Cardiac muscle cell (in vitro differentiated cells and primary cell): ENCODE measurements around the gene NXPH4. TPM values are rescaled to one million over a fixed set of nuclear protein-coding genes. Genes with fewer than 3 reads are reported as not detected.

Experiments used
- DNase-seq, 2 donors: peaks; one replicate each; pipeline versions ENCODE4 v3.0.0 to v3.0.0-alpha.2; 2010 to 2017; ENCODE audit warnings: low read depth in 1 of 2, low spot score in 1 of 2
- H3K27ac ChIP-seq: fragments of 200-600 bp; sonication (generic); 2 replicates; pipeline ENCODE4 v1.5.1; 2016
- H3K27me3 ChIP-seq: fragments of 200-600 bp; sonication (generic); 2 replicates; pipeline ENCODE4 v1.6.0; 2016; ENCODE audit warnings: control low read depth
- H3K36me3 ChIP-seq: fragments of 200-600 bp; sonication (generic); 2 replicates; pipeline ENCODE4 v1.5.1; 2016; ENCODE audit warnings: control low read depth
- H3K4me1 ChIP-seq: fragments of 200-600 bp; sonication (generic); 2 replicates; pipeline ENCODE4 v1.8.1; 2017; ENCODE audit warnings: low read depth, mild to moderate bottlenecking, mixed run types
- H3K4me3 ChIP-seq: fragments of 200-600 bp; sonication (generic); 2 replicates; pipeline ENCODE4 v1.5.1; 2016; ENCODE audit warnings: mild to moderate bottlenecking
- H3K9me3 ChIP-seq: fragments of 200-600 bp; sonication (generic); 2 replicates; pipeline ENCODE4 v1.5.1; 2017; ENCODE audit warnings: low read depth, mild to moderate bottlenecking, control low read depth
- polyA plus RNA-seq: library from polyadenylated mRNA; unstranded; fragments of >200 nt; fragmentation: Nextera tagmentation; extraction: Ambion mirVana; gene quantifications from 2 replicates; pipeline ENCODE4 v1.2.1, GENCODE V29; 2016
- total RNA-seq: library from RNA; depleted of rRNA; stranded (reverse); fragments of >200 nt; gene quantifications from 2 replicates; pipeline ENCODE4 v1.2.3, GENCODE V29; 2016
- TF ChIP-seq, protein P1 (sequence below): IDR thresholded peaks from 2 replicates; pipeline ENCODE4 v1.5.1; 2012; ENCODE audit warnings: low read depth, mild to moderate bottlenecking, low read length

Gene NXPH4
- total and polyA plus RNA-seq, 2 experiments from 2014 or later, result 0.61 to 0.80 TPM

DNA sequence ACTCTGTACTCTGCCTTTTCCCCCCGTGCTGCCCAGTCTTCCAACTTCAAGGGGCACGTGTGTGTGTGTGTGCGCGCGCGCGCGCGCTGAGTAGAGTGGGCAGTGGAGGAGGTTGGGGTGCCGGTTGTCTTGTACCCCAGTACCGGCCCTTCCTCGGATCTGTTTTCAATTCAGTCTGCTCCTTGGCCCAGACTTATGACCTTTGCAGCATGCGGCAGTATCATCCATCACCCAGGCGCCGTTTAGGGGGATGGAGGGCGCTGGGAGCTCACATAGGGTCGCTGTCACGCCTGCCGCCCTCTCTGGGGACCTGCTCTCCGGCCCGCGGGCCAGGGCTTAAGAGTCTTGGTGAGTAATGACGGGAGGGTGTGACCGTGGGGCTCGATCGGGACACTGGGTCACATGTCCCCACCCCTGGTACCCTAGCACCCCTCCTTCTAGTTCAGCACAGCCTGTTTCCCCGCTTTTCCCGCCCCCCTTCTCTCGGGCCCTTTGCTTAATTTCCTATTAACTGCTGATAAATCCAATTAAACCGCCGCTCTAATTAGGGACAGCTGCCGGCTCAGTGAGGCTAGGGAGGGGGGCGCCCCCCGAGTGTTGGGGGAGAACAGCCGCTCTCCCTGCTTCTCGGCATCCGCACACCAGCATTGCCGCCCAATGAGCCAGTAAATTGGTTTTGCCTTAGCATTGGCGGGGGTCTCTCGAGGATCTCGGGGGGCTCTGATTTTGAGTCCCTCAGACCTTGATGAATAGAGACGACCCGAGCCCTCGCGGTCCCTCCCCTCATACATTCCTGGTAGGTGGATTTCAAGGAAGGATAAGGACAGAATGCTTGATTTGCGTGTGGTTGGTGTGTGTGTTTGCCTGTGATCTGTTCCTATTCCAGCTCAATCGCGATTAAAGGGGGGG lies 25.1 kb downstream of the NXPH4 start:
- DNase-seq, result no peak
- H3K9me3 ChIP-seq, result no peaks in the 10 kb centered on the region
- H3K4me1 ChIP-seq, result peaks cover 10% of the 10 kb centered on the region
- no peaks in the 10 kb centered on the region for H3K36me3 ChIP-seq
- H3K27ac ChIP-seq, result no peak overlapping the region
- no peak overlapping the region for H3K4me3 ChIP-seq
- H3K27me3 ChIP-seq, result peaks cover 69% of the 10 kb centered on the region
- TF ChIP-seq, protein P1, sequence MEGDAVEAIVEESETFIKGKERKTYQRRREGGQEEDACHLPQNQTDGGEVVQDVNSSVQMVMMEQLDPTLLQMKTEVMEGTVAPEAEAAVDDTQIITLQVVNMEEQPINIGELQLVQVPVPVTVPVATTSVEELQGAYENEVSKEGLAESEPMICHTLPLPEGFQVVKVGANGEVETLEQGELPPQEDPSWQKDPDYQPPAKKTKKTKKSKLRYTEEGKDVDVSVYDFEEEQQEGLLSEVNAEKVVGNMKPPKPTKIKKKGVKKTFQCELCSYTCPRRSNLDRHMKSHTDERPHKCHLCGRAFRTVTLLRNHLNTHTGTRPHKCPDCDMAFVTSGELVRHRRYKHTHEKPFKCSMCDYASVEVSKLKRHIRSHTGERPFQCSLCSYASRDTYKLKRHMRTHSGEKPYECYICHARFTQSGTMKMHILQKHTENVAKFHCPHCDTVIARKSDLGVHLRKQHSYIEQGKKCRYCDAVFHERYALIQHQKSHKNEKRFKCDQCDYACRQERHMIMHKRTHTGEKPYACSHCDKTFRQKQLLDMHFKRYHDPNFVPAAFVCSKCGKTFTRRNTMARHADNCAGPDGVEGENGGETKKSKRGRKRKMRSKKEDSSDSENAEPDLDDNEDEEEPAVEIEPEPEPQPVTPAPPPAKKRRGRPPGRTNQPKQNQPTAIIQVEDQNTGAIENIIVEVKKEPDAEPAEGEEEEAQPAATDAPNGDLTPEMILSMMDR, result no peak

DNA sequence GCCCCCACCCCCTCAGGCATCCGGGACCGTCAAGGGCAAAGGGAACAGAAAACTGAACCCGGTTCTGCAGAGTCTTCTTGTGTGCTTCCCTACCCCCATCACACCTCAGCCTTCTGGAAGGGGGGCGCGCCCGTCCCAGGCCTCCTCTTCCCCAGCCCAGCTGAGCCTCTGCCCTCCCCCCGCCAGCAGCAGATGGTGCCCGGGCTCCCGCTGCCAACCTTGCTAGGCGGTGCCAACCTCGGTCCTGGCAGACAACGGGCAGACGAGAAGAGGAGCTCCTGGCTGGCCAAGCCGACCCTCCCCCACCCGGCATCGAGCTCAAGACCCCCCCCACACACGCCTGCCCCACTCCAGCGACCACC lies 25.7 kb downstream of the NXPH4 start:
- no peaks in the 10 kb centered on the region for H3K36me3 ChIP-seq
- TF ChIP-seq, protein P1, result no peak
- H3K27me3 ChIP-seq, result peaks cover 62% of the 10 kb centered on the region
- no peak overlapping the region for H3K4me3 ChIP-seq
- DNase-seq, result no peak
- H3K9me3 ChIP-seq, result no peaks in the 10 kb centered on the region
- no peak overlapping the region for H3K27ac ChIP-seq
- peaks cover 10% of the 10 kb centered on the region for H3K4me1 ChIP-seq

DNA sequence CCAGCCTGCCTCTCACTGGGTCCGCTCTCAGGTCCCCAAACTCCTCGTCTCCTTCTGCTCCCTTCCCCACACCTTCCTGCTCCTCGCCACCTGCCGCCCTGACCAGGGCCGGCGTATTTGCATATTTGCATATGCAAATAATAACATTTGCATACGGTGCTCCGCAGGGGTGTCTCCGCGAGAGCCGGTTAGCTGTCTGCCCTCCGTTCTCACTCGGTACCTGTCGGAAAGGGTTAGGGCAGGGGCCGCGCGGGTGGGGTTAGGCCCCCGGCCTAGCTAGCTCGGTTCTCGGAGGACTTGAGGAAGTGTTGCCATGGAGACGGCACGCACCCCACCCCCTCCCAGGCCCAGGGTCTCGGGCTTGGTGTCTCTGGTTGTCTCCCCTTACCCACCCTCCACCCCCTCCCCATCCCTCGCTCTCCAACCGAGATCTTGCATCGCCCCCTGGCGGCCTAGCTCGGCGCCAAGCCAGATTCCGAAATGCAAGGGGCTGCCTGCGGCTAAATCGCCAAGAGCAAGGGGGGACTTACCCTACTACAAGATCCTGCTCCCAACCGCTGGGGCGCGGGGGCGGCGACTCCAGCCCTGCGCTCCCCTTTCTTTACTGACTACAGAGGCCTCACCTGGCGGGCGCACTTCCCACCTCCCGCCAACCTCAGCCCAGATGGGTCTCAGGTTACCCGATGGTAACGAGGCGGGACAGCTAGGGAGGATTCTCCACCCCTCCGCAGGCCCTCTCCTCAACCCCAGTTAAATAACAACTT lies 26.3 kb downstream of the NXPH4 start:
- DNase-seq, result peak; percentile 56 to 83
- Histone ChIP-seq H3K27me3 (peaks cover 57% of the 10 kb centered on the region), H3K4me1 (peaks cover 10% of the 10 kb centered on the region)

DNA sequence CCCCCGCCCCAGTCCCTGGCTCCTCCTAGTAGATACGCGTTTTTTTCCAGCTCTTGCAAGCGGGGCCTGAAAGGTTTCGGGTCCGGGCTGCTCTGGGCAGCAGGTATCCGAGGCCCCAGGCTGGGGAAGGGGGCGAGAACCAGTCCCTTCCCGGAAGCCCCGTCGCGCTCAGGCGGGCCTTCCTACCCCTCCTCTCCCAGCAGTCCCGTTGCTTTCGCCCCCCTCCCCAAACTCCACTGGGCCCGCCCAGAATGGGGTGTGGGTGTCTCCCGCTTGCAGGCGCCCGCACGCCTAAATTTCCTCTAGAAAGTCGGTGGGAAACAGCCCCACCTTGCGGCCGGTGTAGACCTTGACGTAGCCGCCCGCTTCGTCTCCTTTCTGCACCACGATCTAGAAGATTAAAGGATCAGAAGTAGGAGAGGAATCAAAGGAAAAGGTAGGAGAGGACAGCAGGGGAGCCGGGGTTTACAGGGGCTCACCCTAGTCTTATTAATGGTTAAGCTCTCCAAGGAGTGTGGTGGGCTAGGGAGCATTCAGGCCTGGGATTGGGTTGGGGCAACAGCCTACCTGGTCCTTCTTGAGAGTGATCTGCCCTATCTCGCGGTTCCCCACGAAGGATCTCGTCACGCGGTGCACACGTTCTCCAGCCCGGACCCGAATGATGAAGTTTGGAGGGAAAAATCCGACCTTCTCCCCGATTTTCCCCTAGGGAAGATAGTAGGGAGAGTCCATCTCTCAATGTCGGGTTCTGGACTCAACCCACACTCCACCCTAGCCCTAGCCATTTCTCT lies 27.1 kb downstream of the NXPH4 start:
- peak; percentile 72 to 84 for DNase-seq
- H3K27ac ChIP-seq, result no peak overlapping the region
- H3K4me1 ChIP-seq, result peaks cover 10% of the 10 kb centered on the region
- H3K36me3 ChIP-seq, result no peaks in the 10 kb centered on the region
- no peaks in the 10 kb centered on the region for H3K9me3 ChIP-seq
- TF ChIP-seq, protein P1, result peak; percentile 80
- peak overlapping the region; percentile 25 for H3K4me3 ChIP-seq
- peaks cover 48% of the 10 kb centered on the region for H3K27me3 ChIP-seq

More for the DNA sequence above, 26.3 kb downstream of the NXPH4 start:
- H3K36me3 ChIP-seq, result no peaks in the 10 kb centered on the region
- TF ChIP-seq, protein P1, result peak; percentile 66
- H3K4me3 ChIP-seq, result peak overlapping the region; percentile 25
- no peak overlapping the region for H3K27ac ChIP-seq
- H3K9me3 ChIP-seq, result no peaks in the 10 kb centered on the region

DNA sequence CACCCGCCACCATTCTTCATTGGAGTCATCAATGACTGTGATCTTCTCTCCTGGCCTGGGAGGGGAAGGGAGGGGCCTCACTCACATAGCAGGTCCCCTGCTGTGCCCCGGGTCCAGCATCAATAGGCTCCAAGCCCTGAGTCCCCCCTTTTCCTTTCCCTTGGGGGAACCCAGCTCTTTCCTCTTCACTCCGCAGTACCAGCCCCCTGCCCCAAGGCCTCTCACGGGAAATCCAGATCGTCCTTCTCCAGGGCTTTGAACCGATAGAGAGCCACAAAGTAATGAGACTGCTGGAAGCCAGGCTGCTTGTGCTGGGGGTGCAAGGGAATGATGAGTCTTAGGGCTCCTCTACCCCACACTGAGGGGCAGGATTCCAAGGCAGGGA lies 27.7 kb downstream of the NXPH4 start:
- Histone ChIP-seq H3K9me3 (no peaks in the 10 kb centered on the region), H3K4me1 (peaks cover 10% of the 10 kb centered on the region), H3K36me3 (no peaks in the 10 kb centered on the region), H3K27ac (no peak overlapping the region), H3K4me3 (no peak overlapping the region), H3K27me3 (peaks cover 42% of the 10 kb centered on the region)
- TF ChIP-seq, protein P1, result no peak
- DNase-seq, result no peak
